Measurements from ENCODE around the gene CD58. TPM values are rescaled to one million over a fixed set of nuclear protein-coding genes. Genes with fewer than 3 reads are reported as not detected.

The CD58 gene
- total RNA-seq, 1 experiment from 2014 or later = 8.2 TPM

DNA sequence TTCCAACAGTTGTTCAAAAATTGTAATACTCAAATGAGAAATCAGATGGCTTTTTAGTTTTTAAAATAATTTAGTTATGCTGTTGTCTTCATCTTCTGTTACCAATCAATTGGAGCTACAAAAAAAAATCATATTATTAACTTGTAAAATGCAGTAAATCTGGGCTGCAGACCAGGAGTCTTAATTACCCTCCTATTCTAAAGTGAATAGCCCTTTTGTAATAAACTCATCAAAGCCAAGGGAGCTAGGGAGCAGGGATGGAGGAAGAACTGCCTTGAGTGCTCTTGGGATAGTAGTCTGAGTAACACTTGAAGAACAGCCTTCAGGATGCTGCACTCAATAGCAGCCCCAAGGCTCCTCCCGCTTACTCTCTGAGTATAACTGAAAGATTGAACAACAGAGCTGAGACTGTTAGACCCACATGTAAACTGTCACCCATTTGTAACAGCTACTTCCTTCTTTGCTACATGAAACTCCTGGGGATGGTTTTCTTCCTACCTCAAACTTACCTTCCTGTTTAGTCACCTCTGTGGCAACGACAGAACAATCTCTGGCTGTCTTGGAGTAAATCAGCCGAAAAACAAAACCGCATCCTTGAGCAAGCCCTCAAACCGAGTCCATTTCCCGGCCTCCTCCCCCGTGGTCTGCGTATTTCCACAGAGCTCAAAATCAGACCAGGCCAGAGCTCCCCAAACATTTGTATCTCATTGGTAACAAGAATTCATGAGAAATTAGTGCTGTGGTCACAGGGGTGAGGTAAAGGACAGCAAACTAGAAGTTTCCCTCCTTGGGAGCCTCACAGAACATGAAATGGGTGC lies 55.9 kb downstream of the CD58 start:
- no peak for DNase-seq (ENCODE audit: low spot score)
- no peak overlapping the region for H3K27ac ChIP-seq (ENCODE audit: low read depth, low read length, poor library complexity, severe bottlenecking)

GRCh38 chr1:116513956-116514355 lies 56.9 kb downstream of the CD58 start:
- TF ChIP-seq CTCF (conservative IDR thresholded peaks at IDR 0.05; ENCODE audit: low read depth, low read length) (no peak), EZH2 (IDR thresholded peaks at IDR 0.05; ENCODE audit: borderline replicate concordance, low read depth, low read length, poor library complexity, severe bottlenecking) (no peak)
- CTCF ChIA-PET = no interaction called here
- no peak overlapping the region for H3K27ac ChIP-seq (ENCODE audit: low read depth, low read length, poor library complexity, severe bottlenecking)
- BruUV-seq (replicated peaks) = no TSS peak
- H3K27me3 ChIP-seq (replicated peaks; ENCODE audit: insufficient read depth, low read depth, low read length, poor library complexity) = no peaks in the 10 kb centered on the region
- DNase-seq (ENCODE audit: low spot score) = no peak
- POLR2A ChIA-PET (ENCODE audit: low non-redundant PET) = interaction anchor here (0.6 kb wide), 1 partner anchor 602 kb away, joined by 3 read pairs; no protein-coding TSS in a partner anchor
- H3K4me3 ChIP-seq (ENCODE audit: low read depth, low read length, poor library complexity, severe bottlenecking) = no peak overlapping the region
- no peaks in the 10 kb centered on the region for H3K36me3 ChIP-seq (ENCODE audit: insufficient read depth, low read length, poor library complexity, severe bottlenecking)
- no peaks in the 10 kb centered on the region for H3K4me1 ChIP-seq (ENCODE audit: insufficient read depth, low read length, poor library complexity, severe bottlenecking)
- intact Hi-C loops (cut with micrococcal nuclease; ENCODE audit: unreplicated experiment) = no loop called here
- no peaks in the 10 kb centered on the region for H3K9me3 ChIP-seq (ENCODE audit: low read depth, low read length, poor library complexity, severe bottlenecking)

More for the DNA sequence above, 55.9 kb downstream of the CD58 start:
- ChIA-PET CTCF (no interaction called here), POLR2A (ENCODE audit: low non-redundant PET) (no interaction called here)
- TF ChIP-seq EZH2 (IDR thresholded peaks at IDR 0.05; ENCODE audit: borderline replicate concordance, low read depth, low read length, poor library complexity, severe bottlenecking) (no peak), CTCF (conservative IDR thresholded peaks at IDR 0.05; ENCODE audit: low read depth, low read length) (no peak)
- no peak overlapping the region for H3K4me3 ChIP-seq (ENCODE audit: low read depth, low read length, poor library complexity, severe bottlenecking)
- H3K36me3 ChIP-seq (ENCODE audit: insufficient read depth, low read length, poor library complexity, severe bottlenecking) = no peaks in the 10 kb centered on the region
- no peaks in the 10 kb centered on the region for H3K4me1 ChIP-seq (ENCODE audit: insufficient read depth, low read length, poor library complexity, severe bottlenecking)
- no peaks in the 10 kb centered on the region for H3K9me3 ChIP-seq (ENCODE audit: low read depth, low read length, poor library complexity, severe bottlenecking)
- BruUV-seq (replicated peaks) = no TSS peak
- H3K27me3 ChIP-seq (replicated peaks; ENCODE audit: insufficient read depth, low read depth, low read length, poor library complexity) = no peaks in the 10 kb centered on the region
- intact Hi-C loops (cut with micrococcal nuclease; ENCODE audit: unreplicated experiment) = no loop called here

- no peak overlapping the region for H3K27ac ChIP-seq (ENCODE audit: low read depth, low read length, poor library complexity, severe bottlenecking)
- no peaks in the 10 kb centered on the region for H3K9me3 ChIP-seq (ENCODE audit: low read depth, low read length, poor library complexity, severe bottlenecking)
- POLR2A ChIA-PET (ENCODE audit: low non-redundant PET) = no interaction called here
- H3K4me1 ChIP-seq (ENCODE audit: insufficient read depth, low read length, poor library complexity, severe bottlenecking) = no peaks in the 10 kb centered on the region
- CTCF ChIA-PET = no interaction called here
- intact Hi-C loops (cut with micrococcal nuclease; ENCODE audit: unreplicated experiment) = no loop called here
- no peak for DNase-seq (ENCODE audit: low spot score)
- BruUV-seq (replicated peaks) = no TSS peak
- no peaks in the 10 kb centered on the region for H3K36me3 ChIP-seq (ENCODE audit: insufficient read depth, low read length, poor library complexity, severe bottlenecking)
- H3K4me3 ChIP-seq (ENCODE audit: low read depth, low read length, poor library complexity, severe bottlenecking) = no peak overlapping the region
- no peaks in the 10 kb centered on the region for H3K27me3 ChIP-seq (replicated peaks; ENCODE audit: insufficient read depth, low read depth, low read length, poor library complexity)
- TF ChIP-seq EZH2 (IDR thresholded peaks at IDR 0.05; ENCODE audit: borderline replicate concordance, low read depth, low read length, poor library complexity, severe bottlenecking) (no peak), CTCF (conservative IDR thresholded peaks at IDR 0.05; ENCODE audit: low read depth, low read length) (no peak)
Observed at GRCh38 chr1:116511459-116512019, 59.3 kb downstream of the CD58 start.

All from A673 (cell line).